Spleen (tissue), 11 donors: ENCODE data around the gene GCHFR. TPM values are rescaled to one million over a fixed set of nuclear protein-coding genes. Genes with fewer than 3 reads are reported as not detected.

Experiments
- DNase-seq: peaks from one replicate; pipeline ENCODE4 v3.0.0-alpha.2; 2020
- H3K27ac ChIP-seq, 8 donors: fragments of 200-600 bp; sonication (generic) in 7 of 8; 1 replicate in 4 of 8; 2 replicates in 4 of 8; pipeline versions ENCODE4 v1.5.0 to v1.8.0; 2016 to 2021; ENCODE audit warnings: inconsistent platforms in 4 of 8, mild to moderate bottlenecking in 4 of 8, moderate library complexity in 1 of 8
- H3K27me3 ChIP-seq, 7 donors: fragments of 200-600 bp; sonication (generic) in 6 of 7; replicated peaks in 1 of 7; 1 replicate in 4 of 7; 2 replicates in 3 of 7; pipeline versions ENCODE4 v1.5.0 to v1.8.0; 2016 to 2021; ENCODE audit warnings: inconsistent platforms in 3 of 7, mild to moderate bottlenecking in 1 of 7
- H3K36me3 ChIP-seq, 6 donors: fragments of 200-600 bp; sonication (generic) in 5 of 6; 1 replicate in 4 of 6; 2 replicates in 2 of 6; pipeline versions ENCODE4 v1.5.0 to v1.8.0; 2016 to 2021; ENCODE audit warnings: inconsistent platforms in 2 of 6
- H3K4me1 ChIP-seq, 6 donors: fragments of 200-600 bp; sonication (generic) in 5 of 6; 1 replicate in 3 of 6; 2 replicates in 3 of 6; pipeline versions ENCODE4 v1.5.0 to v1.8.0; 2016 to 2021; ENCODE audit warnings: inconsistent platforms in 3 of 6
- H3K4me3 ChIP-seq, 8 donors: fragments of 200-600 bp; sonication (generic) in 7 of 8; 1 replicate in 4 of 8; 2 replicates in 4 of 8; pipeline versions ENCODE4 v1.5.0 to v1.8.0; 2016 to 2021; ENCODE audit warnings: inconsistent platforms in 4 of 8, mild to moderate bottlenecking in 4 of 8, moderate library complexity in 2 of 8
- H3K9me3 ChIP-seq, 8 donors: fragments of 200-600 bp; sonication (generic) in 7 of 8; 1 replicate in 4 of 8; 2 replicates in 4 of 8; pipeline versions ENCODE4 v1.5.0 to v1.8.0; 2016 to 2021; ENCODE audit warnings: inconsistent platforms in 4 of 8
- CTCF ChIP-seq, 11 experiments: fragments of 200-600 bp in 7 of 11; fragments of 450-650 bp in 4 of 11; sonication (generic) in 4 of 11; IDR thresholded peaks in 8 of 11; conservative IDR thresholded peaks in 3 of 11; 1 replicate in 7 of 11; 2 replicates in 4 of 11; pipeline versions ENCODE4 v1.4.0 to v1.8.0; 2016 to 2021; ENCODE audit warnings: antibody characterized with exemption in 11 of 11, inconsistent platforms in 4 of 11, mild to moderate bottlenecking in 1 of 11
- POLR2A ChIP-seq, 3 donors: fragments of 450-650 bp; IDR thresholded peaks; one replicate each; pipeline ENCODE4 v1.5.1; 2017; ENCODE audit warnings: antibody characterized with exemption in 3 of 3, mild to moderate bottlenecking in 1 of 3
- POLR2AphosphoS5 ChIP-seq, 3 donors: sonication (generic); formaldehyde crosslinking; IDR thresholded peaks; one replicate each; pipeline ENCODE4 v1.5.1; 2017; ENCODE audit warnings: antibody characterized with exemption in 3 of 3
- WGBS, 5 donors: extraction: QIAGEN DNeasy Blood & Tissue Kit in 3 of 5; methylation state at CpG; one replicate each; pipeline versions ENCODE4 v1.1.5 to v1.1.7; 2013 to 2018; 5-methylcytosine and 5-hydroxymethylcytosine counted together
- intact Hi-C: fragments of 100-400 bp; cut with DNase I; formaldehyde crosslinking; loops from one replicate; pipeline ENCODE4 v1.15.0; 2023; ENCODE audit warnings: low total_unique reads
- polyA plus RNA-seq, 3 donors: library from polyadenylated mRNA; stranded (reverse); fragments of 200-250 nt; gene quantifications; one replicate each; pipeline ENCODE4 v1.2.1, GENCODE V29; 2013
- total RNA-seq, 7 donors: library from RNA; depleted of rRNA in 3 of 7; stranded (reverse); fragments of >200 nt in 3 of 7; fragmentation: NEBNext Ultra II Directional in 4 of 7; extraction: Animal tissue kit (Norgen Biotek cat#: 25700) in 4 of 7; gene quantifications; one replicate each; pipeline versions ENCODE4 v1.1.0 to v1.2.1, GENCODE V29; 2016 to 2021
- donor health status: healthy with polysubstance abuse.
- donor health status: DM: no; HTN: no; CAD: no; lungs with moderate emphysema.
- donor health status: DM: no; HTN: no; CAD: no.
- donor health status: Bipolar disorder and iron deficiency.
- donor health status: healthy.
- donor health status: DM: no; HTN: no; CAD: no.
- donor health status: DM: yes; HTN: yes; CAD: no.

The GCHFR gene
- total and polyA plus RNA-seq, 10 donors = 6.1 to 38.0 (median 16.0) TPM

DNA sequence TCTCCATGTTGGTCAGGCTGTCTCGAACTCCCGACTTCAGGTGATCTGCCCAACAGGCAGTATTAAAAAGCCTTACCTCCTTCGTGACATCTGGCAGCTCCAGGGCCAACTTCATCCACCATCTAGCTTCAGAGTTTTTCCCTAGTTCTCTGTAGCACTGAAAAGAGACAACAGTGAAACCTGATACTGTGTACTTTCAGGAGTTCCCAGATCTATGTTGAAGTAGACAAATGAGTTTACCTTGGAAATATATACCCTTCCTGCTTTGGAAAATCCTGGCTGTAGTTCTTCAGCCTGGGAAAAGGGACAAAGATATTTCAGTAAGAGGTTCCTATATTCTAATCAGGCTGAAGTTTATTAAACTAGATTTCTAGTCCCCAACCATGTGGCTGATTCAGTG is 26.8 kb upstream of the GCHFR start:
- H3K4me1 ChIP-seq = no peaks in the 10 kb centered on the region
- H3K4me3 ChIP-seq = no peak overlapping the region
- no peaks in the 10 kb centered on the region for H3K27me3 ChIP-seq
- H3K9me3 ChIP-seq = no peaks in the 10 kb centered on the region
- H3K36me3 ChIP-seq = peaks cover 3 to 100% (median 76%) of the 10 kb centered on the region in 6 donors
- 93 to 97% (median 94%) methylated on average over 3 of the region's 3 CpGs for WGBS, 5 donors
- intact Hi-C loops = no loop called here
- TF ChIP-seq CTCF (IDR thresholded peaks at IDR 0.05 in 8 of 11, conservative IDR thresholded peaks at IDR 0.05 in 3 of 11) = no peak
- TF ChIP-seq POLR2A (IDR thresholded peaks at IDR 0.05) = no peak
- TF ChIP-seq POLR2AphosphoS5 (IDR thresholded peaks at IDR 0.05) = no peak
- no peak overlapping the region for H3K27ac ChIP-seq
- DNase-seq = no peak

DNA sequence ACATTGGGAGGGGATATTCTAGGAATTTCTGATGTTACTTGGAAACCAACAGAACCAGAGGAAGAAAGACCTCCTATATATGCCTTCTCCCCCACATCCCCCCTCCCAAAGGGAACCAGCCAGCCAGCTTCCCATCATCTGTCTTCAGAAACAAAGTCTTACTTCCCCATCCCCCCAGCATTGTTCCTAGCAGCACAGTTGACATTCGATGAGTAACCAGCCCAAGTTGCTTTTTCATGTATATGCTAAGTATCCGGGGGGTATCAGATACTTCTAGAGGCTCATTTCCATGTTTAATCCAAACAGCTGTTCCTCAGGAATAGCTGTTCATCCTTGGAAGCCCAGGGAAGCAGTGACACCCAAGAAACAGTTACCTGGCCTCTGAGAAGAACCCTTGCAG is 24.8 kb upstream of the GCHFR start:
- H3K4me3 ChIP-seq = no peak overlapping the region
- H3K27me3 ChIP-seq = no peaks in the 10 kb centered on the region
- no peak for TF ChIP-seq CTCF (IDR thresholded peaks at IDR 0.05 in 8 of 11, conservative IDR thresholded peaks at IDR 0.05 in 3 of 11)
- no peak for TF ChIP-seq POLR2AphosphoS5 (IDR thresholded peaks at IDR 0.05)
- no peak for TF ChIP-seq POLR2A (IDR thresholded peaks at IDR 0.05)
- H3K27ac ChIP-seq = no peak overlapping the region
- H3K9me3 ChIP-seq = no peaks in the 10 kb centered on the region
- intact Hi-C loops = no loop called here
- H3K36me3 ChIP-seq = peaks cover 3 to 100% (median 76%) of the 10 kb centered on the region in 6 donors
- WGBS, 5 donors = 61 to 81% (median 75%) methylated on average over 2 of the region's 2 CpGs
- H3K4me1 ChIP-seq = peaks cover 0 to 12% (median 0%) of the 10 kb centered on the region in 6 donors
- no peak for DNase-seq

- 92 to 100% (median 98%) methylated on average over 2 of the region's 2 CpGs for WGBS, 5 donors
- Histone ChIP-seq H3K27ac (no peak overlapping the region), H3K4me3 (no peak overlapping the region), H3K4me1 (peaks cover 0 to 17% (median 0%) of the 10 kb centered on the region in 6 donors), H3K27me3 (no peaks in the 10 kb centered on the region), H3K36me3 (peaks cover 3 to 100% (median 78%) of the 10 kb centered on the region in 6 donors), H3K9me3 (no peaks in the 10 kb centered on the region)
- DNase-seq = no peak
- TF ChIP-seq POLR2AphosphoS5 (IDR thresholded peaks at IDR 0.05) (no peak), POLR2A (IDR thresholded peaks at IDR 0.05) (no peak), CTCF (IDR thresholded peaks at IDR 0.05 in 8 of 11, conservative IDR thresholded peaks at IDR 0.05 in 3 of 11) (no peak)
- intact Hi-C loops = no loop called here
Observed at GRCh38 chr15:40739854-40740253, 24.0 kb upstream of the GCHFR start.

- no peaks in the 10 kb centered on the region for H3K9me3 ChIP-seq
- no peaks in the 10 kb centered on the region for H3K27me3 ChIP-seq
- TF ChIP-seq POLR2A (IDR thresholded peaks at IDR 0.05) (no peak), CTCF (IDR thresholded peaks at IDR 0.05 in 8 of 11, conservative IDR thresholded peaks at IDR 0.05 in 3 of 11) (no peak), POLR2AphosphoS5 (IDR thresholded peaks at IDR 0.05) (no peak)
- 69 to 83% (median 75%) methylated on average over 2 of the region's 2 CpGs for WGBS, 5 donors
- H3K27ac ChIP-seq = peak overlapping the region in 5 of 8 donors; percentile 15 to 80 (median 62)
- peaks cover 0 to 38% (median 5%) of the 10 kb centered on the region in 6 donors for H3K4me1 ChIP-seq
- no peak overlapping the region for H3K4me3 ChIP-seq
- no peak for DNase-seq
- H3K36me3 ChIP-seq = peaks cover 0 to 99% (median 53%) of the 10 kb centered on the region in 6 donors
- intact Hi-C loops = no loop called here
Observed at GRCh38 chr15:40743485-40743901, 20.4 kb upstream of the GCHFR start.
